GM21367 (cell line): ENCODE results near the gene ARMC9.
"Not testable (repeated sequence)": the region's sequence is repeated elsewhere in the genome, so short reads cannot be mapped to it uniquely, and the experiment has no call there.

Source experiments
- ATAC-seq: cut with Tn5 transposase; IDR thresholded peaks from one replicate; pipeline ENCODE4 v1.9.1; 2021; ENCODE audit not compliant: unreplicated experiment

Gene ARMC9

DNA sequence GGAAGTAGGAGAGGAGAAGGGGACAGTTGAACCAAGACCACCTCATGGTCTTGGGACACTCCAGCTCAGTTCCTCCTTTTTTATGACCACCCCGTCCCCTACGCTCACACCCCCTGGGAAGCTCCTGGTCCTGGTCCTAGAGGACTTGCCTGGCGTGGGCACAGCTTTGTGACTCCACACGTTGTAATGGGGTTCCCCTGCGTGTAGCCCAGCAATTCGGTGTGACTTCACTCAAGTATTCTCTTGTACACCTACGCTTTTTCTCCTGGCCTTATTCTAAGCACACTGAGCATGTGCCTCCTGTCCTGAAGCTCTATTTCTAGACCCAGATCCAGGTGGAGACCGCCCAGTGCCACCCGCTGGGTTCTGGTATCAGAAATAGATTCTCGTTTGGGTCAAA, 161.0 kb downstream of the ARMC9 start:
- ATAC-seq: no peak

DNA sequence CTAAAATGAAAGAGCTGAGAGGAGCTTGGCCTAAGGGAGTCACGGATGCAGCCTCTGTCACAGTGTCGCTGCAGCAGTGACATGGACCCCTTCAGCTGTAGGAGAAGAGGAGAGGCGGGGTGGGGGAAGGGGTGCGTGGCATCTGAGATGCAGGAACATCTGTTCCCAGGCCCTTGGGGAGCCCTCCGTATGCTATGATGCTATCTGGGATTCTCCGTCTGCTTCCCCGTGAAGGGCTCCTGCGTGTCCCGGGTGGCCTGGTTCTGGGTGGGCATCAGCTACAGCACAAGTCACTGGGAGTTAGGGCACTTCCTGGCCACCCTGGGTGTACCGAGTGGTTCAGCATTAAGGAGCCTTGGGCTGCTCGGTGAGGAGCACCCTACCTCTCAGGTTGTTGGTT, 161.5 kb downstream of the ARMC9 start:
- ATAC-seq: no peak

- no peak for ATAC-seq
These were observed 162.0 kb downstream of the ARMC9 start for GRCh38 chr2:231360401-231360800.

DNA sequence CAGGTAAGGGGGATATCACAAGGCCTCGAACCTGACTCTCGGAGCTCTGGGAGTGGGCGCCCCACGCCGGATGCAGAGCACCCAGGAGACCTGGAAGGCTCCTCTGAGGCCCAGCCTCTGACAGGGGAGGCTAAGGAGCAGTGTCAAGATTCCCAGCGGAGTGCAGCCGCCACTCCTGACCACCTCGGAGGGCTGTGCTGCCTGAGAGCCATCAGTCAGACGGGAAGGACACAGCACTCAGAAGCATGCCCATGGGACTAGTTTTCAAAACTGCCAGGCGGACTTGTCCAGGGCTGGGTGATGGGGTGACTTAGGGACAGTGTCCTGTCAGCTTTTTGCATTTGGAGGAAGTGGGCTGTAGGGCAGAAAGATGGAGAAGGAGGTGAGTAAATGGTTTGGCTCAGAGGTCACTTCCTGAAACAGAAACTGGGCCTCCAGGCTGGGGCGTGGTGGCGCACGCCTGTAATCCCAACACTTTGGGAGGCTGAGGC, 162.5 kb downstream of the ARMC9 start:
- no peak for ATAC-seq

DNA sequence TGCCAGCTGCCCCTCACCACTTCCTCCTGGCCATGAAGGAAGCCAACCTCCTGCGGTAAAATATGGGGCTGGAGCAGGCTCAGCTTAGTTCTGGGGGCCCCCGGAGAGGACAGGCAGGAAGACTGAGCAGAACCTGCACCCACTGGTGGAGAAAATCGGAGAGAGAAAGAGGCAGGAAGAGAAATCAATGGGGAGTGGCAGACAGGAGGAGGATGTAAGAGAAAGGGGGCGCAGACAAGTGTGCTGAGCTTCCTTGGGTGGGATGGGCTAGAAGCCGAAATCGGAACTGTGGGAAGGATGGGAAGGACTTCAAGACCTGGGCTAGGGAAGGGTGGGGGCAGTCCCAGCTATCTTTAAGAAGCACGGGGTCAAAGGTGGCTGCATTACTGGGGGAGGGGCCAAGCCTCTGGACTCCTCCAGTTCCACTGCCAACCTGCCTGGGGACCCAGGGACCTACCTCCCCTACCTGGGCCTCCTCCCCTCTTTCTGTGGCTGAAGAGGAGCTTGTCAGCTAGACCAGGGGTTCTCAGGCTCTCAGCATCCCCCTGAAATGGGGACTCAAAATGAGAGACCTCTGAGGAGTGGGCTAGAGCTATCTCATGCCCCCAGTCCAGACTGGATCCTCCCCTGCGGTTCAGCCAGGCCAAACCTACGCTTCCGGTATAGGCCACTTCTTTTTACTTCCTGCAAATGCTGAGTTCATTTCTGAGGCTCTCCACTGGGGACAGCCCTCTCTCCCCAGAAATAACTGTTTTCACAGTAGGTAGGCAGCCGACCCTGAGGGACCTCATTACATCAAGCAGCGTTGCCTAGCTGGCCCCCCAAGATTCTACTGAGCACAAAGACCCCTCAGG, 163.5 kb downstream of the ARMC9 start:
- peak; percentile 88 for ATAC-seq

GRCh38 chr2:231362555-231363184, 164.2 kb downstream of the ARMC9 start:
- no peak for ATAC-seq

GRCh38 chr2:231364061-231364460, 165.6 kb downstream of the ARMC9 start:
- no peak for ATAC-seq

DNA sequence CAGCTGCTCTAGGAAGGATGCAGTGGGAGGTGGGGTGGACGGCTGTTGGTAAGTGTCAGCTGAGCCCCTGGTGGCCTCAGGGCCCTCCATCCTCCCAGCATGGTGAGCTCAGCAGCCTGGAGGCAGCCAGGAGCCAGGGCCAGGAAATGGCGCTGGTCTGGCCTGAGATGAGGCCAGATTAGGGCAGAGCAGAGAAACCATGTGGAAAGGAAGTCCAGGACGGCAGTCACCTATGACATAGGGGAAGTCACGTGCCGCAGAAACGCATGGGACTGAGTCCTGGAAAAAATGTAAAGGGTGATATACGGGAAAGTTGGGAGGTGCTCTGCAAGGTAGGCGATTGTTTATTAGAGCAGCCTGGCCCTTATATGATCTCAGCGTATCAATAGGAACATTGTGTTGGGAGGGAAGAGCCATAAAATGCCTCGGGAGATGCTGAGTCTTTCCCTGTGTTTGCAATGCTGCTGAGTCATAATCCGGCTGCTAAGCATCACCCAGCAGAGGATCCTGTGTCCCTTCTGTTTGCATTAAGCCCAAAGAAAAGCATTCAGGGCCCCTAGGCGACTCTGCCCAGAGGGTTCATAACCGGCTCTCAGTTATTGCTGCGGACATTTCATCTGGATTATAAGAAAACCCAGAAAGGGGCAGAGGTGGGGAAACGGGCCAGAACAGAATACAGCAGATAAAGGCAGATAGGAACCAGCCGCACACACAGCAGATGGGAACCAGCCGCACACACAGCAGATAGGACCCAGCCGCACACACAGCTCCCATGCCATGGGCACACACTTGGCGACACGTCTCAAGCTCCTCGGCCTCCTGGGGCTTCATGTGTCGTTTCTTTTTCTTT, 166.8 kb downstream of the ARMC9 start:
- no peak for ATAC-seq

- no peak for ATAC-seq
These were observed 168.7 kb downstream of the ARMC9 start for GRCh38 chr2:231367178-231367577.

- no peak for ATAC-seq
These were observed 171.4 kb downstream of the ARMC9 start for GRCh38 chr2:231369580-231370428.

- no peak for ATAC-seq
These were observed 172.0 kb downstream of the ARMC9 start for GRCh38 chr2:231370429-231370748.

GRCh38 chr2:231370749-231371429, 172.5 kb downstream of the ARMC9 start:
- no peak for ATAC-seq

DNA sequence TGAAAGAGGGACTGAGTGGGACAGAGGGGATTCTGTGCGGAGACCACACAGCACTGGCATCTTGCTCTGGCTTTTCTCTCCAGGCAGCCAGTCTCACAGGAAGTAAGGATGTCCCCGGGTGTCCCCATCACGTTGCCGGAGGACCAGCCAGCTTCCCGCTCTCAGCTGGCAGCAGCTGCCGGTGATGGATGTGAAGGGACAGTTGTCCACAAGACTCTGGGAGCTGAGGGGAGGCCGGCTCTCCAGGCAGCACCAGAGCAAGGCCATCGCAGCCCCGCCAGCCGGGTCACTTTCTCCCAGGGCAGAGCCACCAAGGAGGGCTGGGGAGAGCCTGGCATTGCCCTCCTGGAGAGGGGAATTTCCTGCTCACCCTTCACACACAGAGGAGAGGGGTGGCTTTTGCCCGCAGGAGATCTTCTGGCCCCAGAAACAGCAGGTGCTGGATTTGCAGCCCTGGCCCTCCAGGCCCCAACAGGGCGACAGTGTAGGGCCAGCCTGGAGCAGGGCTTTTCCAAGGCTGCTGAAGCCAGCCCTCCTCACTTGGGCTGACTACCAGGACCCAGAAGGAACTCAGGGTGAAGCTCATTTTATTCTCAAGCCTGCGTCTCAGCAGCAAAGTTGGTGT, 173.1 kb downstream of the ARMC9 start:
- no peak for ATAC-seq

GRCh38 chr2:231372326-231372725, 173.9 kb downstream of the ARMC9 start:
- ATAC-seq: no peak

- ATAC-seq: no peak
These were observed 174.8 kb downstream of the ARMC9 start for GRCh38 chr2:231373184-231373583.

- no peak for ATAC-seq
These were observed 175.4 kb downstream of the ARMC9 start for GRCh38 chr2:231373786-231374349.

DNA sequence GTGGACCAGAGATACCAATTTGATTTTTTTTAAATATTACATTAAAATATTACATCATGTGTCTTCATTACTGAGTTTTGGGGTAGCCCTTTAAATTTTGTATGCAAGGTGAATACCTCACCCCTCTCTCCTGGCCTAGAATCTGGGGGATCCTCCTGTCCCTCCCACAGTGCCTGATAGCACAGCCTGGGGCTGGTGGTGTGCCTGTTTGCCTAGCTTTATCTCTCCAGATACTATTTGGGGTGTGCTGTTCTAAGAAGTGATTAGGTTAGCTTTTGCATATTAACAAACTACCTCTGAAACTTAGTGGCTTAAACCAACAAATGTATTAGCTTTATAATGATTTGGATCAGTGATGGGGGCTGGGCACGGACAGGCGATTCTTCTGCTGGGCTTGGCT, 176.3 kb downstream of the ARMC9 start:
- ATAC-seq: no peak

DNA sequence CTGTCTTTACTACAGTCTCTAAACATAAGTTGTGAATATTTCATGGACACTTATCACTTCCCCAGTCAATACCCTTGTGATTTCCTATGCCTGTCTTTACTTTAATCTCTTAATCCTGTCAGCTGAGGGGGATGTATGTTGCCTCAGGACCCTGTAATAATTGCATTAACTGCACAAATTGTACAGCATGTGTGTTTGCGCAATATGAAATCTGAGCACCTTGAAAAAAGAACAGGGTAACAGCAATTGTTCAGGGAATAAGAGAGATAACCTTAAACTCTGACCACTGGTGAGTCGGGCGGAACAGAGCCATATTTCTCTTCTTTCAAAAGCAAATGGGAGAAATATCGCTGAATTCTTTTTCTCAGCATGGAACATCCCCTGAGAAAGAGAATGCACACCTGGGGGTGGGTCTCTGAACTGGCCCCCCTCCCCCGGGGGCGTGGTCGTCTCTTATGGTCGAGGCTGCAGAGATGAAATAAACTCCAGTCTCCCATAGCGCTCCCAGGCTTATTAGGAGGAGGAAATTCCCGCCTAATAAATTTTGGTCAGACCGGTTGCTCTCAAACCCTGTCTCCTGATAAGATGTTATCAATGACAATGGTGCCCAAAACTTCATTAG, 177.7 kb downstream of the ARMC9 start:
- ATAC-seq: not testable (repeated sequence)

GRCh38 chr2:231376857-231377256, 178.4 kb downstream of the ARMC9 start:
- ATAC-seq: no peak
